DND-41 (cell line): Measurements from ENCODE around the gene NUDT9.

ENCODE experiments used
- EZH2 ChIP-seq: IDR thresholded peaks from 3 replicates; pipeline ENCODE4 v1.6.1; 2012; ENCODE audit warnings: borderline replicate concordance, low read depth, mild to moderate bottlenecking, moderate library complexity, low read length, inconsistent platforms; ENCODE audit not compliant: severe bottlenecking
- TF ChIP-seq, protein P1 (sequence below): IDR thresholded peaks from 2 replicates; pipeline ENCODE4 v1.5.1; 2012; ENCODE audit warnings: borderline replicate concordance, low read length, moderate library complexity, mild to moderate bottlenecking; ENCODE audit not compliant: poor library complexity, severe bottlenecking; ENCODE audit errors: extremely low read depth

DNA sequence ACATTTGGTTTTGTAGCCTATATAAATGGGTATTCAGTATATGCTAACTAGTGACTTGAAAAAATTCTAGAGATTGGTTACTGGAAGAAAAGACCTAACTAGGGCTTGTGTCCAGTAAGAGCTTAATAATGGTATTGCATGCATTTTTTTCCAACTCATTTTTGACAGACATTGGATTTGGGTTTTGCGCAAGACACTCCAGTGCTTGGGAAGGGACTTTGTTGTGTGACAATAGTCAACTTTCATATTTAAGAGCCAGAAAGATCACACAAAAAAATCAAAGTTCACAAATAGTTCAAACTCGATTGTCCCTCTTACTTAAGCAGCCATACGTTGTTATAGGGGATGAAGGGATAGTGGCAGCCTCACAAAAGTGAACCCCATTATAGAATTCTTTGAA is 30.2 kb upstream of the NUDT9 start:
- TF ChIP-seq, protein P1, sequence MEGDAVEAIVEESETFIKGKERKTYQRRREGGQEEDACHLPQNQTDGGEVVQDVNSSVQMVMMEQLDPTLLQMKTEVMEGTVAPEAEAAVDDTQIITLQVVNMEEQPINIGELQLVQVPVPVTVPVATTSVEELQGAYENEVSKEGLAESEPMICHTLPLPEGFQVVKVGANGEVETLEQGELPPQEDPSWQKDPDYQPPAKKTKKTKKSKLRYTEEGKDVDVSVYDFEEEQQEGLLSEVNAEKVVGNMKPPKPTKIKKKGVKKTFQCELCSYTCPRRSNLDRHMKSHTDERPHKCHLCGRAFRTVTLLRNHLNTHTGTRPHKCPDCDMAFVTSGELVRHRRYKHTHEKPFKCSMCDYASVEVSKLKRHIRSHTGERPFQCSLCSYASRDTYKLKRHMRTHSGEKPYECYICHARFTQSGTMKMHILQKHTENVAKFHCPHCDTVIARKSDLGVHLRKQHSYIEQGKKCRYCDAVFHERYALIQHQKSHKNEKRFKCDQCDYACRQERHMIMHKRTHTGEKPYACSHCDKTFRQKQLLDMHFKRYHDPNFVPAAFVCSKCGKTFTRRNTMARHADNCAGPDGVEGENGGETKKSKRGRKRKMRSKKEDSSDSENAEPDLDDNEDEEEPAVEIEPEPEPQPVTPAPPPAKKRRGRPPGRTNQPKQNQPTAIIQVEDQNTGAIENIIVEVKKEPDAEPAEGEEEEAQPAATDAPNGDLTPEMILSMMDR, result no peak
- TF ChIP-seq EZH2, result no peak
